LNCaP clone FGC (cell line): Measurements from ENCODE around the gene TMEM191C.
"Not testable (repeated sequence)": the region's sequence is repeated elsewhere in the genome, so short reads cannot be mapped to it uniquely, and the experiment has no call there.

ENCODE experiments used
- DNase-seq: peaks from one replicate; pipeline ENCODE4 v3.0.0-alpha.2; 2011; ENCODE audit warnings: low read depth
- H3K4me3 ChIP-seq: 2 replicates; pipeline ENCODE4 v1.5.1; 2011; ENCODE audit warnings: mild to moderate bottlenecking, low read depth, low read length, control low read depth

Gene TMEM191C

GRCh38 chr22:21467337-21468193 is at the start of gene TMEM191C:
TMEM191C (plus strand) TSS chr22:21467387; CDS start chr22:21467460, 73 bp downstream.
- H3K4me3 ChIP-seq, result peak within 1 kb of the TSS; percentile 28; the same call in 1 of the 2 replicates
- not testable (repeated sequence) for DNase-seq

GRCh38 chr22:21417853-21418252 is 49.3 kb upstream of the TMEM191C start:
- DNase-seq, result not testable (repeated sequence)
- peak overlapping the region; percentile 28; the same call in 1 of the 2 replicates for H3K4me3 ChIP-seq

GRCh38 chr22:21418974-21419638 is 48.1 kb upstream of the TMEM191C start:
- not testable (repeated sequence) for DNase-seq, H3K4me3 ChIP-seq

GRCh38 chr22:21420180-21420763 is 46.9 kb upstream of the TMEM191C start:
- not testable (repeated sequence) for H3K4me3 ChIP-seq, DNase-seq

- not testable (repeated sequence) for DNase-seq, H3K4me3 ChIP-seq
Observed at GRCh38 chr22:21424084-21424709, 43.0 kb upstream of the TMEM191C start.

- not testable (repeated sequence) for H3K4me3 ChIP-seq, DNase-seq
Observed at GRCh38 chr22:21434378-21435233, 32.6 kb upstream of the TMEM191C start.

GRCh38 chr22:21435998-21436810 is 31.0 kb upstream of the TMEM191C start:
- H3K4me3 ChIP-seq, DNase-seq: not testable (repeated sequence)

- DNase-seq, H3K4me3 ChIP-seq: not testable (repeated sequence)
Observed at GRCh38 chr22:21438013-21438412, 29.2 kb upstream of the TMEM191C start.

- H3K4me3 ChIP-seq, DNase-seq: not testable (repeated sequence)
Observed at GRCh38 chr22:21440018-21440636, 27.1 kb upstream of the TMEM191C start.

- not testable (repeated sequence) for H3K4me3 ChIP-seq, DNase-seq
Observed at GRCh38 chr22:21440676-21441075, 26.5 kb upstream of the TMEM191C start.

- H3K4me3 ChIP-seq, DNase-seq: not testable (repeated sequence)
Observed at GRCh38 chr22:21441170-21441569, 26.0 kb upstream of the TMEM191C start.

GRCh38 chr22:21442123-21442522 is 25.1 kb upstream of the TMEM191C start:
- H3K4me3 ChIP-seq, DNase-seq: not testable (repeated sequence)

- not testable (repeated sequence) for DNase-seq, H3K4me3 ChIP-seq
Observed at GRCh38 chr22:21442646-21443045, 24.5 kb upstream of the TMEM191C start.
